Left renal cortex interstitium (tissue), 4 donors: Measurements from ENCODE around the gene TPM1. TPM values are rescaled to one million over a fixed set of nuclear protein-coding genes. Genes with fewer than 3 reads are reported as not detected.

Experiments used
- DNase-seq, 4 donors: peaks; one replicate each; pipeline ENCODE4 v3.0.0-alpha.2; 2013; ENCODE audit warnings: low read depth in 4 of 4, low spot score in 2 of 4, missing footprints in 1 of 4
- polyA plus RNA-seq, 4 donors: library from polyadenylated mRNA; unstranded; fragments of 120-200 nt; gene quantifications; one replicate each; pipeline ENCODE4 v1.2.1, GENCODE V29; 2013; ENCODE audit not compliant: insufficient read length in 4 of 4

TPM1 gene
- polyA plus RNA-seq, 4 donors: 453 to 683 (median 526) TPM

GRCh38 chr15:63052961-63053698, 10.6 kb downstream of the TPM1 start:
- DNase-seq: no peak

DNA sequence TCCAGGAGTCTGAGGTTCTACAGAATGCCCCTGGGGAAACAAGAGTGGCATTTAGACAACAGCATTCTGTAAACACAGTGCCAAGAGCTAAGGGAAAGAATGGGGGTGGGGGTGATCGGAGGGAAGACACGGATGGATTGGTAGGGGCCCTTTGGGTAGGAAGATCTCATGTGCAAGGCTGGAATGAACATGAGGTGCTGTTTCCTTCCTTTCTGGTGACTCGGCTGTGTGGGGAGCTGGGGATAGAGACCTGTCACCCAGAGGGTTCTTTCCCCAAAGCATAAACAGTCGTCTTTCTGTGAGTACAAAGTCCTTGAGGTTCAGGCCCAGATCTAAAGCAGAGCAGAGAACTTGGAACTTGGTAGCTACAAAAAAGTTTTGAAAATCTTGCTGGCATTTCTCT, 11.7 kb downstream of the TPM1 start:
- no peak for DNase-seq

GRCh38 chr15:63054985-63055384, 12.4 kb downstream of the TPM1 start:
- DNase-seq: no peak

- no peak for DNase-seq
These were observed 14.3 kb downstream of the TPM1 start for GRCh38 chr15:63056829-63057228.

- DNase-seq: no peak
These were observed 15.2 kb downstream of the TPM1 start for GRCh38 chr15:63057468-63058345.

GRCh38 chr15:63059075-63059474, 16.5 kb downstream of the TPM1 start:
- no peak for DNase-seq

DNA sequence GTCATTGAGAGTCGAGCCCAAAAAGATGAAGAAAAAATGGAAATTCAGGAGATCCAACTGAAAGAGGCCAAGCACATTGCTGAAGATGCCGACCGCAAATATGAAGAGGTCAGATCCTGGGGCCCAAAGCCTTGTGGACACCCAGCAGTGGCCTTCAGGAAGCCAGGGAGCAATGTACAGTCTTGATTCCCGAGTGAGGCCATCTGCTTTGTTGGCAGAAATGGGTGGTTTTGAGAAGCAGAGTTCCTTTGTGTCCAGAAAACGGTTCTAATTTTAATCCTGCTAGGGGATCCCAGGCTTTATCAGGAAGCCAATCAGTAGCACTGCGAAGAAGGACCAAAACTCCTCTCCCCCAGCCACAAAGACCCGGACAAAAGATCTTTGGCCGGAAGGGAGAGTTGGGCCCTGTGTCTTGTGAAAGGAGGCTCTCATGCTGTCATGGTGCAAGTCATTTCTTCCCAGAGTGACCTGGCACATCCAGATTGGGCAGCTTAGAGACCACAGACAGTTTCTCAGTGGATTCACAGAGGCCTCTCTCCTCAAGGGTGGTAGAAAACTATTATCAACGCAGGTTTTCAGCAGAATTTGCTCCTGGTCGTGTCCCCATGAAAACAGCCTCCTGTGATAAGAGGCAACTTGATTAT, 17.1 kb downstream of the TPM1 start:
- no peak for DNase-seq

- no peak for DNase-seq
These were observed 18.2 kb downstream of the TPM1 start for GRCh38 chr15:63060699-63061098.

DNA sequence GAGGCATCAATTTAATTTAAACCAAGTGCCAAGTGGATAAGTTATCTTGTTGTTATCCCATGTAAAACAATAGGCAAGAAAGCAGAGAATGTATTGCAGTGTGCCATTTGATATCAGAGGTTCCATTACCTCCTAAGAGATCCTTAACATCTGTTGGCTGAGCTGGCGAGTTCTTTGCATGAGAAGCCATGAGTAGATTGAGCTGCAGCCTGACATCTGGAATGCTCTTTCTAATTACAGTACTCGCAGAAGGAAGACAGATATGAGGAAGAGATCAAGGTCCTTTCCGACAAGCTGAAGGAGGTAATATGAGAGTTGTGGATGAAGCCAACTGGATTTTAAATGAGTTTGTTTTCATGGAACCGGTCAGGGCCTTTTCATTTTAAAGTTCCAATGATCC, 19.4 kb downstream of the TPM1 start:
- no peak for DNase-seq

GRCh38 chr15:63063164-63063756, 20.7 kb downstream of the TPM1 start:
- DNase-seq: no peak

- DNase-seq: no peak
These were observed 21.4 kb downstream of the TPM1 start for GRCh38 chr15:63063877-63064409.

- no peak for DNase-seq
These were observed 23.0 kb downstream of the TPM1 start for GRCh38 chr15:63065262-63066221.

GRCh38 chr15:63066272-63066671, 23.7 kb downstream of the TPM1 start:
- DNase-seq: no peak

GRCh38 chr15:63067306-63067705, 24.8 kb downstream of the TPM1 start:
- no peak for DNase-seq

- DNase-seq: no peak
These were observed 25.6 kb downstream of the TPM1 start for GRCh38 chr15:63067976-63068743.

- no peak for DNase-seq
These were observed 27.1 kb downstream of the TPM1 start for GRCh38 chr15:63069616-63070090.

DNA sequence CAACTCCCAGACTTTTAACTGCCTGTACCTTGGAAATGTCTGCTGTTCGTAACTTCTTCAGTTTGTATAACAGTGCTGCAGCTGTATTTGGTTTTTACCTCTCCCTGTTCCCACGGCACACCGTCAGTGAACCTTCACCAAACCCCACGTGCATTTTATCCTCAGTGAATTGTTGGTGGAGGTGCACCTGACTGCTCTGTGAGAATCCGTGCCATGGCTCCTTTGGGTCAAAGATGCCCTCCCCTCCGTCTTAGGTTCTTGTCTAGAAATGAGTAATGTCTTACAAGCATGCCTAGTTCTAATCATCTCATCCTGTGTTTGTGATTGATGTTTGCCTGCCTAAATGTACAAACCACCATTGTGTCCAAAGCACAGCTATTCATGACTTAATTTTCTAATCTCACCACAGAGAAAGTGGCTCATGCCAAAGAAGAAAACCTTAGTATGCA, 28.2 kb downstream of the TPM1 start:
- DNase-seq: no peak

- no peak for DNase-seq
These were observed 28.9 kb downstream of the TPM1 start for GRCh38 chr15:63071288-63071909.
